ENCODE results near the gene EFNA5.
A peak's percentile ranks its signal among the peaks of the same experiment; 100 is the strongest.
"Not testable (repeated sequence)": the region's sequence is repeated elsewhere in the genome, so short reads cannot be mapped to it uniquely, and the experiment has no call there.

The EFNA5 gene

GRCh38 chr5:107363768-107364167 is 307.0 kb downstream of the EFNA5 start:
- no peak for DNase-seq
- intact Hi-C loops (cut with DNase I) = no loop called here

GRCh38 chr5:107361945-107362344 is 308.8 kb downstream of the EFNA5 start:
- intact Hi-C loops (cut with DNase I) = no loop called here
- DNase-seq = no peak

- no peak for DNase-seq
- intact Hi-C loops (cut with DNase I) = no loop called here
Measured at GRCh38 chr5:107359916-107360234, 310.9 kb downstream of the EFNA5 start.

- DNase-seq = no peak
- intact Hi-C loops (cut with DNase I) = no loop called here
Measured at GRCh38 chr5:107359033-107359915, 311.5 kb downstream of the EFNA5 start.

GRCh38 chr5:107356891-107357290 is 313.8 kb downstream of the EFNA5 start:
- no peak for DNase-seq
- intact Hi-C loops (cut with DNase I) = no loop called here

- no peak for DNase-seq
- intact Hi-C loops (cut with DNase I) = no loop called here
Measured at GRCh38 chr5:107352576-107352975, 318.2 kb downstream of the EFNA5 start.

- intact Hi-C loops (cut with DNase I); DNase-seq: not testable (repeated sequence)
Measured at GRCh38 chr5:107346580-107346979, 324.2 kb downstream of the EFNA5 start.

GRCh38 chr5:107342371-107342770 is 328.4 kb downstream of the EFNA5 start:
- DNase-seq = no peak
- intact Hi-C loops (cut with DNase I) = no loop called here

- intact Hi-C loops (cut with DNase I) = no loop called here
- DNase-seq = peak in 1 of 10 donors; percentile 42
Measured at GRCh38 chr5:107341376-107342084, 329.2 kb downstream of the EFNA5 start.

GRCh38 chr5:107340631-107341030 is 330.1 kb downstream of the EFNA5 start:
- intact Hi-C loops (cut with DNase I) = no loop called here
- no peak for DNase-seq

GRCh38 chr5:107338335-107338734 is 332.4 kb downstream of the EFNA5 start:
- intact Hi-C loops (cut with DNase I) = no loop called here
- no peak for DNase-seq

- no peak for DNase-seq
- intact Hi-C loops (cut with DNase I) = no loop called here
Measured at GRCh38 chr5:107337281-107337680, 333.5 kb downstream of the EFNA5 start.

- intact Hi-C loops (cut with DNase I) = no loop called here
- no peak for DNase-seq
Measured at GRCh38 chr5:107331882-107332281, 338.9 kb downstream of the EFNA5 start.

- no peak for DNase-seq
Measured at GRCh38 chr5:107331312-107331711, 339.4 kb downstream of the EFNA5 start.

GRCh38 chr5:107330903-107331302 is 339.8 kb downstream of the EFNA5 start:
- intact Hi-C loops (cut with DNase I) = no loop called here
- DNase-seq = no peak

More at GRCh38 chr5:107331312-107331711, 339.4 kb downstream of the EFNA5 start:
- intact Hi-C loops (cut with DNase I) = no loop called here

GRCh38 chr5:107329850-107330249 is 340.9 kb downstream of the EFNA5 start:
- DNase-seq = no peak
- intact Hi-C loops (cut with DNase I) = no loop called here
